Tibial artery (tissue), 4 donors: ENCODE data around the gene NUDT13.

Experiments used
- DNase-seq, 2 donors: peaks; one replicate each; pipeline ENCODE4 v3.0.0-alpha.2; 2019
- H3K27ac ChIP-seq, 2 donors: fragments of 200-600 bp; sonication (generic) in 1 of 2; 1 replicate in 1 of 2; 2 replicates in 1 of 2; pipeline ENCODE4 v1.5.1; 2018 to 2019; ENCODE audit warnings: mild to moderate bottlenecking in 1 of 2
- H3K27me3 ChIP-seq, 2 donors: fragments of 200-600 bp; sonication (generic) in 1 of 2; one replicate each; pipeline versions ENCODE4 v1.5.1 to v1.6.0; 2016 to 2019
- H3K36me3 ChIP-seq, 3 donors: fragments of 200-600 bp; sonication (generic) in 2 of 3; one replicate each; pipeline ENCODE4 v1.5.1; 2016 to 2019; ENCODE audit warnings: mild to moderate bottlenecking in 2 of 3
- H3K4me1 ChIP-seq, 4 donors: fragments of 200-600 bp; sonication (generic) in 2 of 4; 1 replicate in 3 of 4; 2 replicates in 1 of 4; pipeline ENCODE4 v1.5.1; 2016 to 2019
- H3K4me3 ChIP-seq, 2 donors: fragments of 200-600 bp; sonication (generic) in 1 of 2; 1 replicate in 1 of 2; 2 replicates in 1 of 2; pipeline ENCODE4 v1.5.1; 2018 to 2019; ENCODE audit warnings: mild to moderate bottlenecking in 2 of 2
- H3K9me3 ChIP-seq, 3 donors: fragments of 200-600 bp; sonication (generic) in 1 of 3; one replicate each; pipeline ENCODE4 v1.5.1; 2016 to 2019
- intact Hi-C: fragments of 100-400 bp; cut with DNase I; formaldehyde crosslinking; loops from one replicate; pipeline ENCODE4 v1.15.0; 2023; ENCODE audit warnings: low total_unique reads
- TF ChIP-seq, protein P1 (sequence below), 2 experiments: fragments of 200-600 bp in 1 of 2; fragments of 450-650 bp in 1 of 2; IDR thresholded peaks; one replicate each; pipeline ENCODE4 v1.5.1; 2017 to 2019; ENCODE audit warnings: antibody characterized with exemption in 2 of 2, mild to moderate bottlenecking in 1 of 2, moderate library complexity in 1 of 2

Gene NUDT13

GRCh38 chr10:73095481-73096021 is 14.7 kb upstream of the NUDT13 start:
- Histone ChIP-seq H3K27me3 (no peaks in the 10 kb centered on the region), H3K9me3 (no peaks in the 10 kb centered on the region), H3K4me3 (peak overlapping the region; percentile 67 to 92), H3K4me1 (peaks cover 0 to 31% (median 6%) of the 10 kb centered on the region in 4 donors), H3K27ac (peak overlapping the region; percentile 97 to 99), H3K36me3 (peaks cover 0 to 11% (median 5%) of the 10 kb centered on the region in 3 donors)
- TF ChIP-seq, protein P1, sequence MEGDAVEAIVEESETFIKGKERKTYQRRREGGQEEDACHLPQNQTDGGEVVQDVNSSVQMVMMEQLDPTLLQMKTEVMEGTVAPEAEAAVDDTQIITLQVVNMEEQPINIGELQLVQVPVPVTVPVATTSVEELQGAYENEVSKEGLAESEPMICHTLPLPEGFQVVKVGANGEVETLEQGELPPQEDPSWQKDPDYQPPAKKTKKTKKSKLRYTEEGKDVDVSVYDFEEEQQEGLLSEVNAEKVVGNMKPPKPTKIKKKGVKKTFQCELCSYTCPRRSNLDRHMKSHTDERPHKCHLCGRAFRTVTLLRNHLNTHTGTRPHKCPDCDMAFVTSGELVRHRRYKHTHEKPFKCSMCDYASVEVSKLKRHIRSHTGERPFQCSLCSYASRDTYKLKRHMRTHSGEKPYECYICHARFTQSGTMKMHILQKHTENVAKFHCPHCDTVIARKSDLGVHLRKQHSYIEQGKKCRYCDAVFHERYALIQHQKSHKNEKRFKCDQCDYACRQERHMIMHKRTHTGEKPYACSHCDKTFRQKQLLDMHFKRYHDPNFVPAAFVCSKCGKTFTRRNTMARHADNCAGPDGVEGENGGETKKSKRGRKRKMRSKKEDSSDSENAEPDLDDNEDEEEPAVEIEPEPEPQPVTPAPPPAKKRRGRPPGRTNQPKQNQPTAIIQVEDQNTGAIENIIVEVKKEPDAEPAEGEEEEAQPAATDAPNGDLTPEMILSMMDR (IDR thresholded peaks at IDR 0.05) = no peak
- DNase-seq = peak; percentile 59 to 85
- intact Hi-C loops = no loop called here

DNA sequence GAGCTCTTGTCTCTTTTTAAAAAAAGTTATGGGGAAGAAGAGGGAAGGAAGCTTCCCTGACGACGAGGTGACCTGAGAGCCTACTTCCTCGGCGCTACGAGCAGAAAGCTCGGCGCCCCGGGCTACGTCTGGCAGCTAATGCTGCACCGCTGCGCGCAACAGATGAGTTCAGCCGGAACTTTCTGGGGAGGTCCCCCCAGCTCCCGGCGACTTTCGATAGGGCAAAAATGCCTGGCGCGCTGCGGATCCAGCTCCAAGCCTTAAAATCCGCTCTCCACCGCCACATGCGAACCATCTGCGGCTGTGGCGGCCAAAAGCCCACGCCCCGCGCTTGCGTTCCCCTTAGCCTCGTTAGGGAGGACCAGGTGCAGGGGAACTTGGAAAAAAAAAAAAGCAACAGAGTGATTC is 14.2 kb upstream of the NUDT13 start:
- Histone ChIP-seq H3K27me3 (no peaks in the 10 kb centered on the region), H3K36me3 (peaks cover 0 to 11% (median 5%) of the 10 kb centered on the region in 3 donors), H3K27ac (peak overlapping the region; percentile 97 to 99), H3K4me3 (peak overlapping the region; percentile 67 to 92), H3K4me1 (peaks cover 0 to 31% (median 6%) of the 10 kb centered on the region in 4 donors), H3K9me3 (no peaks in the 10 kb centered on the region)
- intact Hi-C loops = no loop called here
- peak; percentile 56 to 80 for DNase-seq
- TF ChIP-seq, protein P1 (IDR thresholded peaks at IDR 0.05) = no peak

- intact Hi-C loops = no loop called here
- H3K4me3 ChIP-seq = peak within 1 kb of the TSS; percentile 67 to 92
- TF ChIP-seq, protein P1 (IDR thresholded peaks at IDR 0.05) = peak; percentile 62 to 80
- H3K27ac ChIP-seq = peak within 1 kb of the TSS; percentile 97 to 99
- no peaks in the 10 kb centered on the region for H3K9me3 ChIP-seq
- DNase-seq = peak; percentile 99 to 100
- peaks cover 0 to 11% (median 5%) of the 10 kb centered on the region in 3 donors for H3K36me3 ChIP-seq
- peaks cover 0 to 24% (median 6%) of the 10 kb centered on the region in 4 donors for H3K4me1 ChIP-seq
- no peaks in the 10 kb centered on the region for H3K27me3 ChIP-seq
Observed at GRCh38 chr10:73096449-73097304, 13.6 kb upstream of the NUDT13 start, which contains the start of gene P4HA1. P4HA1 (minus strand) TSS chr10:73096866; CDS start chr10:73074883, 21,983 bp downstream.

- intact Hi-C loops = no loop called here
- TF ChIP-seq, protein P1 (IDR thresholded peaks at IDR 0.05) = no peak
- peaks cover 0 to 21% (median 4%) of the 10 kb centered on the region in 4 donors for H3K4me1 ChIP-seq
Observed at GRCh38 chr10:73097305-73097670, 13.0 kb upstream of the NUDT13 start.

DNA sequence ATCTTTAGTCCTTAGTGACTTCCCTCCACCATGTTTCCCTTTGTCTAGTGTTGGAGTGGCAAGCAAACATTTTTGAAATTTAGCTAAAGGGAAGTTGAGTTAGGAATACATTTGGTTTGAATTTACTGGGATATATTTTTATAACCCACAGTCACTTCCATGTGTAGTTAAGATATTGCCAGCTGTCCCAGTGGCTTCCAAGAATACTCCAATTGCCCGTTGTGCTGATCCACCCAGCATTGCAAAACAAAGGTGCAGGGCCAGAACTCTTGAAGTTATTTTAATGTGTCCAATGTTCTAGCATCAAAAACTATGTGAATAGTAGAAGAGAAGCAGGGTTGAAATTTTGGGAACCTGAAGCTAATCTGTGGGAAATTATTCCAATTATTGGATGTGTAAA is 11.1 kb upstream of the NUDT13 start:
- H3K27ac ChIP-seq = no peak overlapping the region
- no peak for DNase-seq
- intact Hi-C loops = no loop called here

More at GRCh38 chr10:73097305-73097670, 13.0 kb upstream of the NUDT13 start:
- Histone ChIP-seq H3K4me3 (peak overlapping the region; percentile 67 to 92), H3K36me3 (peaks cover 0 to 11% (median 5%) of the 10 kb centered on the region in 3 donors), H3K27me3 (no peaks in the 10 kb centered on the region), H3K9me3 (no peaks in the 10 kb centered on the region), H3K27ac (peak overlapping the region; percentile 97 to 99)
- no peak for DNase-seq

More for the DNA sequence above, 11.1 kb upstream of the NUDT13 start:
- H3K4me1 ChIP-seq = peaks cover 0 to 8% (median 3%) of the 10 kb centered on the region in 4 donors
- H3K9me3 ChIP-seq = no peaks in the 10 kb centered on the region
- H3K36me3 ChIP-seq = peaks cover 0 to 11% (median 5%) of the 10 kb centered on the region in 3 donors
- H3K4me3 ChIP-seq = no peak overlapping the region
- TF ChIP-seq, protein P1 (IDR thresholded peaks at IDR 0.05) = no peak
- no peaks in the 10 kb centered on the region for H3K27me3 ChIP-seq
